ENCODE measurements around the gene TCHHL1. TPM values are rescaled to one million over a fixed set of nuclear protein-coding genes. Genes with fewer than 3 reads are reported as not detected.
"Not testable (repeated sequence)": the region's sequence is repeated elsewhere in the genome, so short reads cannot be mapped to it uniquely, and the experiment has no call there.

The TCHHL1 gene
- total RNA-seq, 5 donors from 2014 or later (not counting 1 experiment from before 2014, with no cell fraction given): not detected

DNA sequence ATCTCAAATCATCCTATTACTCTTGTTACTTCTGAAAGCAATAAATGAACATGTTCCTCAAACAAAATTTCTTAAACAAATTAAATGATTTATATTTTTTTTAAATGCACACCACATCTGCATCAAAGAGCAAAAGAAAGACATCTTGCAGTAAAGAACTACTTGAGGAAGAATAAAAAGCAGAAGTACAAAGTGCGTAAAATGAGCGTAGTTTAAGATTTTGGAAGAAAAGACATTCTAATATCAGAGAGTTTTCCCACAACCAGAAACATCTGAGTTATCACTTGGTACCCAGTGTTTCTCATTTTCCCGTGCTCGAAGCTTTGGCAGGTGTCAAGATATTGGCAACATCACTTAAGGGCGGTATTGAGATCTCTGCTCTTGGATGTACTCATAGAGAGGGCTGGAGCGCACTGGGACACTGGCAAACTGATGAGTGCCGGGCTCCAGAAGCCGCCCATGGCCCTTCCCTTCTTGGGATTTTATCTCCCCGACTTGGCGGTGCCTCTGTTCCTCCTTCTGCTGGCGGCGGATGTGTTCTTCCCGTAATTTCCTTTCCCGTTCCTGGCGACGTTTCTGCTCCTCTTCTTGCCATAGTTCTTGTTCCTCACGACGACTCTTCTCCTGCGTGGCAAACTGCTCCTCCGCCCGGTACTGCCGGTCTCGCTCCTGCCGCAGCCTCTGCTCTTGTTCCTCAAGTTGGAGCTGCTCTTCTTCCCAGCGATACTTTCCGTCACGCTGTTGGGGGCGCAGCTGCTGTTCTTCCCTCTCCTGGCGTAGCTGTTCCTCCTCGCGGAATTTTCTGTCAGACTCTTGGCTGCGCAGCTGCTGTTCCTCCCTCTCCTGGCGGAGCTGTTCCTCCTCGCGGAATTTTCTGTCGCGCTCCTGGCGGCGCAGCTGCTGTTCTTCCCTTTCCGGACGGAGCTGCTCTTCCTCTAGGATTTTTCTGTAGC, 18.4 kb upstream of the TCHHL1 start:
- peaks cover 18 to 55% of the 10 kb centered on the region in 2 experiments for H3K27me3 ChIP-seq (replicated peaks in 1 of 2; ENCODE audit: control insufficient read depth in 2 of 2, extremely low read depth in 1 of 2, insufficient read depth in 2 of 2, low read length in 1 of 2)
- POLR2A ChIA-PET: no interaction called here
- H3K27ac Mint-ChIP-seq: no peak overlapping the region

DNA sequence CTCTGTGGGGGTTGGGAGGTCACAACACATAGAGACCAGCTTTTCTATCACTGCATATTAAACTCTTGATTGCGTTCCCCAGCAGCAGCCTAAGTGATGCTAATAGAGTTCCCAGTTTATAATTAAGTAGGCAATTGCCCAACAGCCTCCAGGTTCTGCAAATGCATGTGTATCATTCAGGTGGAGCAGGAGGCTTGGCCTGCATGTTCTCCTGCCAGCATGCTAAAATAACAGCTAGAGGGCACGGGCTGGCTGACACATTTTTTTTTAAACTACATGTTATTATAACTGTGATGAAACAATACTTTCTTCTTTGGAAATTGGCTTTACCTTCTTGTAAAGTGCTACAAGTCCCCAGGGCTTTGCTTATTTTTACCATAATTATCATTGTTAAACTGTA, 16.0 kb upstream of the TCHHL1 start:
- POLR2A ChIA-PET: no interaction called here
- no peaks in the 10 kb centered on the region for H3K9me3 Mint-ChIP-seq
- CTCF ChIA-PET: no interaction called here

More for the DNA sequence above, 18.4 kb upstream of the TCHHL1 start:
- Mint-ChIP-seq H3K4me3 (no peak overlapping the region), H3K36me3 (no peaks in the 10 kb centered on the region), H3K9me3 (no peaks in the 10 kb centered on the region), H3K4me1 (no peaks in the 10 kb centered on the region), H3K27me3 (peaks cover 18 to 24% of the 10 kb centered on the region in 2 donors)
- ATAC-seq (replicated peaks in 1 of 4) (no peak), DNase-seq (no peak)
- Histone ChIP-seq H3K9me3 (no peaks in the 10 kb centered on the region), H3K36me3 (ENCODE audit: control insufficient read depth in 2 of 2, extremely low read depth in 1 of 2, insufficient read depth in 1 of 2, low read length in 1 of 2) (no peaks in the 10 kb centered on the region), H3K4me3 (ENCODE audit: control insufficient read depth in 1 of 2, extremely low read depth in 1 of 2, low read length in 1 of 2) (peak overlapping the region in 1 of 2 donors; percentile 45), H3K27ac (ENCODE audit: low read length) (no peak overlapping the region), H3K4me1 (ENCODE audit: control insufficient read depth in 1 of 2, extremely low read depth in 1 of 2, insufficient read depth in 2 of 2, low read length in 2 of 2) (peaks cover 0 to 47% of the 10 kb centered on the region in 2 experiments)
- CTCF ChIA-PET: interaction anchor here in 1 of 2 donors (1.2 kb wide), 1 partner anchor 55 kb away, joined by 3 read pairs; no protein-coding TSS in a partner anchor
- 22% methylated on average over 37 of the region's 41 CpGs for WGBS (ENCODE audit: insufficient coverage)

GRCh38 chr1:152096931-152097330, 8.1 kb upstream of the TCHHL1 start:
- Mint-ChIP-seq H3K4me1 (no peaks in the 10 kb centered on the region), H3K36me3 (peaks cover 4% of the 10 kb centered on the region), H3K9me3 (peaks cover 4 to 22% (median 13%) of the 10 kb centered on the region in 3 donors), H3K4me3 (no peak overlapping the region), H3K27ac (no peak overlapping the region), H3K27me3 (peaks cover 52 to 61% of the 10 kb centered on the region in 2 donors)
- ChIA-PET POLR2A (no interaction called here), CTCF (no interaction called here)
- 75% methylated on average over 2 of the region's 3 CpGs for WGBS (ENCODE audit: insufficient coverage)
- DNase-seq (no peak), ATAC-seq (replicated peaks in 1 of 4) (no peak)
- Histone ChIP-seq H3K4me3 (ENCODE audit: control insufficient read depth in 1 of 2, extremely low read depth in 1 of 2, low read length in 1 of 2) (no peak overlapping the region), H3K36me3 (ENCODE audit: control insufficient read depth in 2 of 2, extremely low read depth in 1 of 2, insufficient read depth in 1 of 2, low read length in 1 of 2) (no peaks in the 10 kb centered on the region), H3K27me3 (replicated peaks in 1 of 2; ENCODE audit: control insufficient read depth in 2 of 2, extremely low read depth in 1 of 2, insufficient read depth in 2 of 2, low read length in 1 of 2) (peaks cover 6 to 9% of the 10 kb centered on the region in 2 experiments), H3K27ac (ENCODE audit: low read length) (no peak overlapping the region), H3K4me1 (ENCODE audit: control insufficient read depth in 1 of 2, extremely low read depth in 1 of 2, insufficient read depth in 2 of 2, low read length in 2 of 2) (no peaks in the 10 kb centered on the region), H3K9me3 (peaks cover 2% of the 10 kb centered on the region)

More for the DNA sequence above, 16.0 kb upstream of the TCHHL1 start:
- Mint-ChIP-seq H3K4me1 (no peaks in the 10 kb centered on the region), H3K4me3 (no peak overlapping the region), H3K36me3 (no peaks in the 10 kb centered on the region), H3K27ac (no peak overlapping the region), H3K27me3 (peaks cover 35 to 46% of the 10 kb centered on the region in 2 donors)
- H3K27ac ChIP-seq (ENCODE audit: low read length): no peak overlapping the region
- DNase-seq (no peak), ATAC-seq (replicated peaks in 1 of 4) (no peak)
- WGBS (ENCODE audit: insufficient coverage): no CpG with 5 or more reads among the region's 2 CpGs
- H3K27me3 ChIP-seq (replicated peaks in 1 of 2; ENCODE audit: control insufficient read depth in 2 of 2, extremely low read depth in 1 of 2, insufficient read depth in 2 of 2, low read length in 1 of 2): peaks cover 21 to 43% of the 10 kb centered on the region in 2 experiments
- no peaks in the 10 kb centered on the region for H3K9me3 ChIP-seq
- H3K4me1 ChIP-seq (ENCODE audit: control insufficient read depth in 1 of 2, extremely low read depth in 1 of 2, insufficient read depth in 2 of 2, low read length in 2 of 2): peaks cover 0 to 24% of the 10 kb centered on the region in 2 experiments
- H3K4me3 ChIP-seq (ENCODE audit: control insufficient read depth in 1 of 2, extremely low read depth in 1 of 2, low read length in 1 of 2): no peak overlapping the region
- H3K36me3 ChIP-seq (ENCODE audit: control insufficient read depth in 2 of 2, extremely low read depth in 1 of 2, insufficient read depth in 1 of 2, low read length in 1 of 2): no peaks in the 10 kb centered on the region

DNA sequence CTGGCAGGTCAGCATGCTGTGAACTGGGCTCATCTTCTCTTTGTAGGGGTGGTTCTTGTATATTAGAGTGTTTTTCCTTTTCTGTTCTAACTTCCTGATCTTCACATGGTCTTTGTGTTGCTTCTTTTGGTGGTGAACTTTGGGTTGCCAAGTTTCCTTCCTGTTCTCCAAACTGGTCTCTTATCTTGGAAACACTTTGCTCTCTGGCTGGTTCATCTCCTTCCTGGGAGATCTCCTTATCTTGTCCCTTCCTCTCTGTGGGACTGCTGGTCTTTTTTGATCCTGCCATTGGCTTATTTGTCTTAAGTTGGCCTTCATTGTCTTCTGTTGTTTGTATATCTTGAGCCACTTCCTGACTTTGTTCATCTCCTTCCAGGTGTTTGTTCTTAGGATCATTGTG, 2.1 kb downstream of the TCHHL1 start:
- H3K27me3 Mint-ChIP-seq: peaks cover 26 to 30% of the 10 kb centered on the region in 2 donors
- POLR2A ChIA-PET: no interaction called here
- CTCF ChIA-PET: no interaction called here

DNA sequence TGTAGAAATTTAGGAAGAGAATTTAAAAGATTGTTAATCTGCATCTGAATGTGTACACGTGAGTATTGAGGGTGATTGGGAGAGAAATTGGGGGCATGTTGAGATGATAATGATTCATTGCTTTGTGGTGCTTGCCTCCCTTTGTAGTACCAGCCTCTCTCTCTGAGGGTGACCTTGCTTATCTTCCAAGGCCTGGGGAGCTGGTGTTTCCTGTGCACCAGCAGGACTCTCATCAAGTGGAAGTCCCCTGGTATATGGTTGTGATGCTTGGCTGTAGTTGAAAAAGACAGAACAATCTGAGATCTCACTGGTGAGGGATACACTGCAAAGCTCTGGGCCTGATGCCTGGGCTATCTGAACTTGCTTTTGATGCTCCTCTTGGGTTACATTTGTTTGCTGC, 4.0 kb downstream of the TCHHL1 start:
- peaks cover 6 to 7% of the 10 kb centered on the region in 2 experiments for H3K27me3 ChIP-seq (replicated peaks in 1 of 2; ENCODE audit: control insufficient read depth in 2 of 2, extremely low read depth in 1 of 2, insufficient read depth in 2 of 2, low read length in 1 of 2)
- Mint-ChIP-seq H3K36me3 (no peaks in the 10 kb centered on the region), H3K4me3 (no peak overlapping the region), H3K9me3 (no peaks in the 10 kb centered on the region), H3K27ac (no peak overlapping the region), H3K4me1 (no peaks in the 10 kb centered on the region), H3K27me3 (peaks cover 11 to 18% of the 10 kb centered on the region in 2 donors)
- H3K36me3 ChIP-seq (ENCODE audit: control insufficient read depth in 2 of 2, extremely low read depth in 1 of 2, insufficient read depth in 1 of 2, low read length in 1 of 2): no peaks in the 10 kb centered on the region
- WGBS (ENCODE audit: insufficient coverage): 67% methylated on average over 1 of the region's 1 CpG
- no peak for DNase-seq
- ChIA-PET POLR2A (no interaction called here), CTCF (no interaction called here)
- no peaks in the 10 kb centered on the region for H3K9me3 ChIP-seq
- no peak for ATAC-seq (replicated peaks in 1 of 4)
- H3K4me3 ChIP-seq (ENCODE audit: control insufficient read depth in 1 of 2, extremely low read depth in 1 of 2, low read length in 1 of 2): no peak overlapping the region
- no peak overlapping the region for H3K27ac ChIP-seq (ENCODE audit: low read length)
- H3K4me1 ChIP-seq (ENCODE audit: control insufficient read depth in 1 of 2, extremely low read depth in 1 of 2, insufficient read depth in 2 of 2, low read length in 2 of 2): no peaks in the 10 kb centered on the region

More for the DNA sequence above, 2.1 kb downstream of the TCHHL1 start:
- peaks cover 3 to 6% of the 10 kb centered on the region in 2 experiments for H3K27me3 ChIP-seq (replicated peaks in 1 of 2; ENCODE audit: control insufficient read depth in 2 of 2, extremely low read depth in 1 of 2, insufficient read depth in 2 of 2, low read length in 1 of 2)
- no peaks in the 10 kb centered on the region for H3K36me3 Mint-ChIP-seq
- no peaks in the 10 kb centered on the region for H3K4me1 Mint-ChIP-seq
- no peaks in the 10 kb centered on the region for H3K4me1 ChIP-seq (ENCODE audit: control insufficient read depth in 1 of 2, extremely low read depth in 1 of 2, insufficient read depth in 2 of 2, low read length in 2 of 2)
- H3K4me3 Mint-ChIP-seq: no peak overlapping the region
- no peaks in the 10 kb centered on the region for H3K36me3 ChIP-seq (ENCODE audit: control insufficient read depth in 2 of 2, extremely low read depth in 1 of 2, insufficient read depth in 1 of 2, low read length in 1 of 2)
- no peak overlapping the region for H3K27ac Mint-ChIP-seq
- no peak for DNase-seq
- no peaks in the 10 kb centered on the region for H3K9me3 ChIP-seq
- ATAC-seq (replicated peaks in 1 of 4): no peak
- H3K27ac ChIP-seq (ENCODE audit: low read length): no peak overlapping the region
- peaks cover 0 to 7% (median 4%) of the 10 kb centered on the region in 3 donors for H3K9me3 Mint-ChIP-seq
- H3K4me3 ChIP-seq (ENCODE audit: control insufficient read depth in 1 of 2, extremely low read depth in 1 of 2, low read length in 1 of 2): no peak overlapping the region

DNA sequence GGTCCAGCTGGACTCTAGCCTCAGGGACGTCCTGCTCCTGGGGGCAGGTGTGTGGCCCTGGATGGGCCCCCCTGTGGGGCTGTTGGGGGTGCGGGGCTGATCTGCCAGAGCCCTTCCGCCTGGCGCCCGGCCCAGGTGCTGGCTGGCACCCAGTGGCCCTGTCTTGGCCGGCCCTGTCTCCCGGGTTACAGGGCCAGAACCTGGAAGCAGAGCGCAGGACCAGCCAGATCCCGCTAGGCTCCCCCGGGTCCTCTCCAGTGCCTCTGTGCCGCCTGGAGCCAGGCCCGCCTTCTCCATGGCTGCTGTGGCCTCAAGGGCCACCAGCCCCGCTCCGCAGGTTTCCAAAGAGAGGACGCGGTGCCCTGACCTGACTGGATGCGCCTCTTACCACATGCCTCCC, 7.8 kb downstream of the TCHHL1 start:
- H3K36me3 ChIP-seq (ENCODE audit: control insufficient read depth in 2 of 2, extremely low read depth in 1 of 2, insufficient read depth in 1 of 2, low read length in 1 of 2); ATAC-seq (replicated peaks in 1 of 4); H3K4me1 ChIP-seq (ENCODE audit: control insufficient read depth in 1 of 2, extremely low read depth in 1 of 2, insufficient read depth in 2 of 2, low read length in 2 of 2); CTCF ChIA-PET; H3K27ac ChIP-seq (ENCODE audit: low read length); H3K36me3 Mint-ChIP-seq; H3K9me3 ChIP-seq; H3K9me3 Mint-ChIP-seq; H3K27ac Mint-ChIP-seq; DNase-seq; H3K4me3 ChIP-seq (ENCODE audit: control insufficient read depth in 1 of 2, extremely low read depth in 1 of 2, low read length in 1 of 2); POLR2A ChIA-PET; H3K4me1 Mint-ChIP-seq; H3K4me3 Mint-ChIP-seq: not testable (repeated sequence)
- H3K27me3 Mint-ChIP-seq: peaks cover 19 to 25% of the 10 kb centered on the region in 2 donors
- H3K27me3 ChIP-seq (replicated peaks in 1 of 2; ENCODE audit: control insufficient read depth in 2 of 2, extremely low read depth in 1 of 2, insufficient read depth in 2 of 2, low read length in 1 of 2): peaks cover 0 to 16% of the 10 kb centered on the region in 2 experiments
- WGBS (ENCODE audit: insufficient coverage): 92% methylated on average over 12 of the region's 17 CpGs
